Activated naive CD4-positive, alpha-beta T cell treated with Interleukin-2 at 50 U/mL for 16 hours (primary cell): ENCODE results near the gene TMPRSS3.

Experiments used
- DNase-seq: peaks from one replicate; pipeline ENCODE4 v3.0.0-alpha.2; 2020

TMPRSS3 gene

DNA sequence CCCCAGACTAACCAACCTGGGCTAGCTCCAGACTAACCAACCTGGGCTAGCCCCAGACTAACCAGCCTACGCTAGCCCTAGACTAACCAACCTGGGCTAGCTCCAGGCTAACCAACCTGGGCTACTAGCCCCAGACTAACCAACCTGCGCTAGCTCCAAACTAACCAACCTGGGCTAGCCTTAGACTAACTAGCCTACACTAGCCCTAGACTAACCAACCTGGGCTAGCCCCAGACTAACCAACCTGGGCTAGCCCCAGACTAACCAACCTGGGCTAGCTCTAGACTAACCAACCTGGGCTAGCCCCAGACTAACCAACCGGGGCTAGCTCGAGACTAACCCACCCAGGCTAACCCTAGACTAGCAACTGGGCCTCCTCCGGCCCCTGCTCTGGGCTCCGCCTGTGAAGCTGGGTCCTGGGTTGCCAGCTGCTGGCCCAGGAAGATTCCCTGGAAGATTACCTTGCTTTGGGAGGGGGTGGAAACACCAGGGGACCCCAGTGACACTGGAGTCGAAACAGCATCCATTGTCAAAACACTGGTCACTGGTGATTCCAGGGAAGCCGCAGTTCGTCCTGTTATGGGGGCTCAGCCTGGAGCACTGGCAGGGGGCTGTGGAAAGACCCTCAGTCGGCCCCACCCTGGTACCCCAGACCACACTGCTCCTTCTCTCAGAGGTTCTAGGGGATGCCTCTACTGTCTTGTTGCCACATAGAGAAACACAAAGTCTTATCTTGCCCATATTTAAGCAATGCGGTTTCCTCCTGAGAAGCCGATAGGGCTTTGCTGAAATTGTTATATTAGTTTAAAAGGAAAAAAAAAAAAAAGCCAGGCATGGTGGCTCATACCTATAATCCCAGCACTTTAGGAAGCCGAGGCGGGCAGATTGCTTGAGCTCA lies 46.2 kb downstream of the TMPRSS3 start:
- no peak for DNase-seq

DNA sequence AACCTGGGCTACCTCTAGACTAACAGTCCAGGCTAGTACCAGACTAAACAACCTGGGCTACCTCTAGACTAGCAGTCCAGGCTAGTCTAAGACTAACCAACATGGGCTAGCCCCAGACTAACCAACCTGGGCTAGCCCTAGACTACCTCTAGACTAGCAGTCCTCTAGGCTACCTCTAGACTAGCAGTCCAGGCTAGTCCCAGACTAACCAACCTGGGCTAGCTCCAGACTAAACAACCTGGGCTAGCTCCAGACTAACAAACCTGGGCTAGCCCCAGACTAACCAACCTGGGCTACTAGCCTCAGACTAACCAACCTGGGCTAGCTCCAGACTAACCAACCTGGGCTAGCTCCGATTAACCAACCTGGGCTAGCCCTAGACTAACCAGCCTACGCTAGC lies 47.1 kb downstream of the TMPRSS3 start:
- no peak for DNase-seq

DNA sequence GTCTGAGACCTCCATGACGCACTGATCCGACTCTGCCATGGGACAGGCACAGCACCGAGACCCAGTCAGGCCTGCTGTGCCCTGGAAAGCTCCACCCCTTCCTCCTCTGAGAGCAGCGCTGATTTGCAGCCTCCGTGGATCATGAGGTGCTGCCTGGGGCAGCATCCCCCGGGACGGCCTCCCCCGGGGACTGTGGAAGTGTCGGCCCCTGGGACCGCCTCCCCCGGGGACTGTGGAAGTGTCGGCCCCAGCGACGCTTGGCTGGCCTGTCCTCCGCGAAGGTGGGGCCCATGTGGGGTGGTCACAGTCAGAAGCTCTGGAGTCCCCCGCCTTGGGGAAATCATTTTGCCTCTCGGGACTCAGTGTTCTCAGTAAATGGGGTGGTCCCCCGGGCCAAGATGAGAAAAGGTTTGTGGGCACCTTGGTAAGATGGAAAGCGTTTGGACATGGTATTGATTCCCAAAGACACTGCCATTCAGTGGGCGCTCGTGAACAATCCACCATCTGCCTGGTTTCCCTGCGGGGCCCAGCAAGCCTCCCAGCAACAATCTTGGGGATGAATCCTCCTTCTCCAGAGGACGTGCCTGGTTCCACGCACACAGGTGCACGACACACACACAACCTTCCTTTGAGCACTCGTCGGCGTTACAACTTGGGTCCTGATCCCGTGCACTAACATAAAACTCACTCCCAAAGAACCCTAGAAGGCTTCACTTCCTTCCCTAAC lies 48.1 kb downstream of the TMPRSS3 start:
- no peak for DNase-seq

DNA sequence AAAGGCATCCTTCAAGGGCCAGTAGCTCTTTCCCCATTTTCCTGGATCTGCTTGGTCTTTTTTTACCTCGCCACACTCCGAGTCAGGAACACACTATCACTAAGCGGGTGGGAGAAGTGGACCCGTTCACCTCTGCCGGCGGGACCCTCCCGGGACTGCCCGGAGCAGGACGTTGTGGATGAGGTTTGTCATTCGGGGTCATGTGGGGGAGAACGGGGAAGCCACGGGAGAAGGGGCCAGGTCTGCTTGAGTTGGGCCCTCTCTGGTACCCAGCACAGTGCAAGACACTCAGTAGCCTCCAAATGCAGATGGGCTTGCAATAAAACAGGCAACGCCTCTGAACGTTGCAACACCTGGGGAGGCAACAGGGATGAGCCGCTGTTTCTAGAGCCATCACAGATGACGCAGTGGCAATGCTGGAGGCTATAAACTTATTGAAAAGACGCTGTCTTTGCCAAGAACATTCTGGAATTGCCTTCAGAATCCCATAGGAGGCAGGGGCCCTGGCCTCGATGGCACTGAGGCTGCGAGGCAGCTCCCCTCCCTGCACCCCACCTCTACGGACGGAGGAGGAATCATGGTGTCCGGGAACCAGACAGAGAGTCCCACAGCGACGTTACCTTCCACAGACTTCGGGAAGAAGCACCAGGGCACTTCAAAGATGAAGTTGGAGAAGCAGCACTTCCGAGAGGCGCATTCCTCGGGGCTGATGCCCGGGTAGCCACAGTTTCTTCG lies 48.8 kb downstream of the TMPRSS3 start:
- DNase-seq = no peak

DNA sequence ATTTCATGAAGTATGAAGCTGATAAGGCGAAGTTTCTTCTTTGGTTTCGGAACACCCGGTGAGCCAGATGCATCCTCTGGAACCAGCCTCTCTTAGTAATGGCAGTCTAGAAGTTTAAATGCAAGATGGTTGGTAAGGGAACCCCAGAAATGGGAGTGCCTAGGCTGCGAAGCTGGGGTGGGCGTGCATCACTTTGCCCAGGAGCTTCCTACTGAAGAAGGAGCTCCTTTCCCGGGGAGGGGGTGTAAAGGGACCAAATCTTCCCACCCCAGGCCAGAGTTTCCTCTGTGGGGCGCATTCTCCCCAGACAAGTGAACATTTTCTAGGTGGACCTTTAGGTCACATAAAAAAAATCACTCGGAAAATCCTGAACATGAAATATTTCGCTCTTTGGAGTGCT lies 49.4 kb downstream of the TMPRSS3 start:
- no peak for DNase-seq

DNA sequence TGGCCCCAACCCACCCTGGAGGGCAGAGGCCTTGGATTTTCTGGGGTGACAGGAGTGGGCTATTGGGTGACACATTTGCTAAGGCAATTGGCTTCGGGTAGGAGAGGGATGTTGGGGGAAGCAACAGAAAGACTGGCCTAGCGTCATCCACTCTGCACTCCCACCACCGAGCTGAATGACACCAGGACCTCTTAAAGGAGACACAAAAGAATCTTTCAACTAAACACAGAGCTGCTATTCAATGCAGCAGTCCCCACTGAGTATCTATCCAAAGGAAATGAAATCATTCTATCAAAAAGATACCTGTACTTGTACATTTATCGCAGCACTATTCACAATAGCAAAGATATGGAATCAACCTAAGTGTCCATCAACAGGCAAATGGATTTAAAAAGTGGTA lies 51.2 kb downstream of the TMPRSS3 start:
- no peak for DNase-seq

DNA sequence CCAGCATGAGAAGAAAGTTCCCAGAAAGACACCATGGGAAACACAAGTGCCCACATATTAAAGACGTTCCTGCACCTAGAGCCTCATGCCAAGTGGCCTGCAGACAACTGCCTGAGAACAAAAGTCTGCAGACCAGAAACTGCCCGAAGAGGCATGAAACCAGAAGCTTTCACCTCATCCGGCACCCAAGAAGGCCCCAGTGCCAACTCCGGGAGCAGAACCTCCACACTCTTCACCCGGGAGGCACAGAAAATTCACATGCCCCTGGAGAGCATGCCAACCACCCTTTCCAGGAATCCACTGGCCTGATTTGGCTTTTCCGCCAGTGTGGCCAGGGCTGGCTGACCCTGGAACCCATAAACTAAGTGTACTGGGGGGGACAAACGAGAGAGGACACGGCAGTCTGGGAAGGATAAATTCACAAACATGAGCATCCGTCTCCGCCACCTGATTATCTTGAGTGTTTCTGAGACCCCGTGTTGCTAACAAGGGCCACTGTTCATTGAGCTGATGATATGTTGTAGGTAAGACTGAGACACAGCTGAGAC lies 51.8 kb downstream of the TMPRSS3 start:
- no peak for DNase-seq

DNA sequence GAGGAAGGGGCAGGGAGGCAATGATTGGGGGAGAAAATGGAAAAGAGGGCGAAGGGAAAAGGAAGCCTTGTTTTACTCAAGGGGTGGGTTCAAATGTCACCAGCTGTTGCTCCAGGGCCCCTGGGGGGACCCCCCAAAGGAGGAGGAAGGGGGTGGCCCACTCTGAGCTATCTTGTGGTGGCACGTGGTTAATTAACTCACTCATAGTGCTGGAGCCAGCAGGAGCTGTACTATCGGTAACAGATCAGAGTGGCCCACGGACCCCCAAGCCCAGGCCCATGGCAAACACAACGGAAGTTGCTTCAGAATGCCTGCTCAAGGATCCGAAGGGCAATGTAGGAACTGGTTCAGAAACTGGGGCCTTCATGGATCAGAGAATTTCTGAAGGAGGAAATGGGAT lies 52.3 kb downstream of the TMPRSS3 start:
- DNase-seq = no peak

DNA sequence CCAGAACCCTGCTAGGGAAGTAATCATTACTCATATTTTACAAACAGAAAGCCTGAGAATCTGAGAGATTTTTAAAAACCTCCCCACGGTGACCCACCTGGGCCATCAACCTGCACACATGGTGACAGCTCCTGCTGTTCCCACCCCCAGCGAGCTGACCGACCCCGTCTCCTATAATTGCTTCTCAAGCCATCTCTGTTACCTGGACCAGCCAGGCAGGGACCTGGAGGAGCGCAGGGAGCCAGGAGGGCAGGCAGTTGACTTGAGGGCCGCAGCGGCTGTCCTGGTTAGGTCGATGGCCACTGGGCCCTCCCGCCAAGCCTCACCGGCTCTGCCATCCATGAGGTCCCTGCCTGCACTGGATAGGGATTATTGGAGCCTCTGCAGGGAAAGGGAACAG lies 52.8 kb downstream of the TMPRSS3 start:
- no peak for DNase-seq

DNA sequence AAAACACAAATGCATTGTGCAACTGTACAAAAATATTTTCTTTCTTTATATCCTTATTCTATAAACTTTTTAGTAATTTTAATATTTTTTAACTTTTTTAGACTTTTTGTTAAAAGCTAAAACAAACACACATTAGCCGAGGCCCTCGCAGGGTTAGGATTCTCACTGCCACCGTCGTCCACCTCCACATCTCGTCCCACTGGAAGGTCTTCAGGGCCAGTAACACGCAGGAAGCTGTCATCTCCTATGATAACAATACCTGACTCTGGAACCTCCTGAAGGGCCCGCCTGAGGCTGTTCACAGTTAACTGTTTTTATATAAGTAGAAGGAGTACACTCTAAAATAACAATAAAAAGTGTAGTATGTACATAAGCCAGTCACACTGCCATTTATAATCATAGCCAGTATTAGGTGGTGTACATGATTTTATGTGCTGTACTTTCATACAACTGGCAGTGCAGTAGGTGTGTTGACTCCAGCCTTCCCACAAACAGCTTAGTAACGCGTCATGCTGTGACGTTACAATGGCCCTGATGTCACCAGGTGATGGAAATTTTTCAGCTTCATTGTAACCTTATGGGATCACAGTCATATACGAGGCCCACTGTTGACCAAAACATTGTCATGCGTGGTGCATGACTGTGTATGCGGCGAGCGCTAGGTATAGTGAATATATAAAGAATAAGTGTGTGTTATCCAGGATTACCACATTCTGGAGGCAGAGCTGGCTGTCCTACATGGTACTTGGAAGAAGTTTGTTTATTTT lies 53.9 kb downstream of the TMPRSS3 start:
- no peak for DNase-seq

DNA sequence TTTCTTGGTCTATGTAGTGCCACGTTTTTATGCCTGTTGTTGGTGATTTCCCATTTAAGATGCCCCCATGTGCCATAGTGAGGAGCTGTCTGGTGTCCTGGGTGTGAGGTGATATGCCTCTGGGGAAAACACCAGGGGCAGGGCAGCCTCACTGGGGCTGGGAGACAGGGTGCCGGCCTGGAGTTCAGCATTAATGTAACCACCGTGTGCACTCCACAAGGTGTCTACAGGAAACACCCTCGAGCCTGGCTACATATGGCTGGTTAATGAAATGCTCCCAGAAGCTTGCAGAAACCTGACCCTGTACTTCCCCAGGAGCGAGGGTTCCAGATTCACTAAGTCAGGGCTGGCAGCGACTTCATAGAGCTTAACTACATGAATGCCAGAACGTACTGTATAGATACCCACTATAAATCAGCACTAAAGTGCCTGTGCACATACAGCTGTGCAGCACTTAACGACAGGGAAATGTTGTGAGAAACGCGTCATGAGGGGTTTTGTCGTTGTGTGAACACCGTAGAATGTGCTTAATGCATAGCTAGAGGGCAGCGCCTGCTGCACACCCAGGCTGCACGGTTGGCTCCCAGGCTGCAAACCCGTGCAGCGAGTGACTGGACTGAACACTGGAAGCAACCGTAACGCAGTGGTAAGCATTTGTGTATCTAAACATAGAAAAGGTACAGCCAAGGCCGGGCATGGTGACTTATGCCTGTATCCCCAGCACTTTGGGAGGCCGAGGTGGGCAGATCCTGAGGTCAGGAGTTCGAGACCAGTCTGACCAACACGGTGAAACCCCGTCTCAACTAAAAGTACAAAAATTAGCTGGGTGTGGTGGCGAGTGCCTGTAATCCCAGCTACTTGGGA lies 55.4 kb downstream of the TMPRSS3 start:
- DNase-seq = no peak

DNA sequence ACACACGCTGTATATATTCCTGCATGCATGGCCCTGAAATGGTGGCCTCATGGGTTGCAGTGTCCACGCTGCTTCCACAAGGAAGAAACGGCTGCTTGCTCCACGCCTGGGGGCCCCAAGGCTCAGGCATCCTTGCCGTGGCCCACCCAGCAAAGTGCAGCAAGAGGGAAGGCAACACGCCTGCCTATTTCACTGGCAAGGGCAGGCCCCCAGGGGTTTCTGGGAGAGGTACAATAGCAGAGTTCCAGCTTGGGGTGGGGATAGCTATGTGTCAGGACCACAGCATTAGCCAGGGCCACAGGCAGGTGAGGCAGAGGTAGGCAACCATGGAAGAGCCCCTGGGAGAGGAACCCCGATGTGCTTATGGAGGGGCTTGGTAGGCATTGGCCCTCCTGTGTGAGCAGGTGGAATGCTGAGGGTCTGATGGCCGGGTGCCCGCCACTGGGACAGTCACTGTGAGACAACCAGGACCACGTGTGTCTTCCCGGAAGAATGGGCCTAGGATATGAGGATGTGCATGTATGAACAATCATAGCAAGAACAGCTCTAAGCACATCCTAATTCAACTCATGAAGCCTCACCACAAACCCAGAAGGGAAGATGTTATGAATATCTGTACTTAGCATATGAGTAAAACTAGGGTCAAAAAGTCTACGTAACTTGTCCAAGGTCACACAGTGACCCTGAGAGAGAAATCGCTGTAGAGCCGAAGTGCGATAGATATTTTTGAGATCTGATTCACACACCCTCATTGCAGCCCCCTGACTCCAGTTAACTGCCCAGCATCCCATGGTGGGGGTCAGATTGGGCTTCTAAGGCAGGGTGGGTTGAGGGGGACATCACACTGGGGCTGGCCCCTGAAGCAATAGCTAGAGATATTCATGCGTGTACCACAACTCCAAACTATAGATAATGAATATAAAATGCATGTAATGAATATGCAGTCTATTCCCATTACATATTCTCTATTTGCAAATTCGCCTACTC lies 56.8 kb downstream of the TMPRSS3 start:
- DNase-seq = no peak

DNA sequence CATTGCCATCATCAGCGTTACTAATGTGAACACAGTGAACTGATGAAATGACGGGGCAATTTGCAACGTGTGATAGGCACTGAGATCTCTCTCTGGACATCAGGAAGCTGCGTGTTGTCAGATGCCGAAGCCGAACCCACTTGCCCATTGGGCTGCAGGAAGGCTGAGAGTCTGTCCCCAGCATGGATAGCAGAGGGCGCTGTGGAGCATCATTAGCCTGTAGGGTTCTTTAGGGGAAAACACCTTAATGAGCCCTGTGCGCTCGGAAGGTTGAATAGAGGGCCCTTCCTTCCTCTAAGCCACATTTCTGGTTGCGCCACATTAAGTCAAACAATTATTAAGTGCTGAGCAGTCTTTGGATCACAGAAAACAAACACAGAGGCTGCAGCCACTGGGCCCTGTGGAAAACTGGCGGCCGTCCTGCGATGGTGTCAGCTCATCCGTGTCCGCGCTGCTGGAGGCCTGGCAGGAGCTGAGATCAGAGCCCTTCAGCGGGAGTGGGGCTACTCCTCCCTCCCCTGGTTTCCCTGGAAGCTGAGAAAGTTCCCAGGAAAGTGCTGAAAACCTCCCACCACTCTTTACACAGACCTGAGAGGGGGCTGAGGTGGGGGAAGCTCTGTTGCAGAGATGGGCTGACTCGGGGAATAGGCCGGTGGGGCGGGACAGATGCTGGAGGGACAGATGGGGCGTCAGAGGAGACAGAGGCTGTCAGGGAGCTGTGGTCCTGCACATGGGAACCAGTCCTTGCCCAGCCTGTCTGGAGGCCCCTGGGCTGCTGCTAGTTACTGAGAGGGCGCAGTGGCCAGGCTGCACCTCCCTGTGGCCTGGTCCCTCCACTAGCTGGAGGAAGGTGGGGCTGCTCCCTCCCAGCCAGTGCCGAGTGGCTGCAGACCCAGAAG lies 57.8 kb downstream of the TMPRSS3 start:
- DNase-seq = peak; percentile 86

DNA sequence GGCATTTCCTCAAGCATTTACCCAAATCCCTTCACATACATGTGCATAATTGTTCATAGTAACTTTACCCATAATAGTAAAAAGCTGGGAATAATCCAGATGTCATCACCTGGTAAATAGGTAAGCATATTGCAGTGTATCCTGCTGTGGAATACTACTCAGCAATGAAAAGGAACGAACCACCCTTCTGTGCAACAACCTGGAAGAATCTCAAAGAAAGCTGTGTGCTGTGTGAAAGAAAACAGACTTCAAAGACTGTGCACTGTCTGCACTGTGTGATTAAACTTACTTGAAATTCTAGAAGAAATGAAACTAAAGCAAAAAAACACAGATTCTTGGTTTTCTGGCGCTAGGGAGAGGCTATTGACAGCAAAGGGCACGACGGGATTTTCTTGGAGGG lies 58.6 kb downstream of the TMPRSS3 start:
- DNase-seq = no peak

DNA sequence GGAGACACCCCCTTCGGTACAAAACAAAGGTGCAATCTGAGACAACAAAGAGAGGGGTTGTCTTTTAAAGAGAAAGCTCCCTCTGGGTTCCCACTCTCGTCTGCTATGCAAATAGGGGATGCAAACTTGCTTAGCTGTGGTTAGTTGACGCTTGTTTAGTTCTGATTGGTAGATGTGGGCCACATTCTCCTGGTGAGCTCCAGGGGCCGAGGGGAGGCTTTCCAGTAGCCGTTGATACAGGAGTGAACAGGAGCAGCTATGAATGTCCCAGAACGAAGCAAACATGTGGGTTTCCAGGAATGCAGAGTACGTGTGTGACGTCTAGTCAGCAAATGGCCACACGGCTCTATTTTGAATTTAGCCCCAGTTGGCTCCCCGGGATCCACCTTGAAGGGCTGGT lies 59.8 kb downstream of the TMPRSS3 start:
- DNase-seq = no peak

DNA sequence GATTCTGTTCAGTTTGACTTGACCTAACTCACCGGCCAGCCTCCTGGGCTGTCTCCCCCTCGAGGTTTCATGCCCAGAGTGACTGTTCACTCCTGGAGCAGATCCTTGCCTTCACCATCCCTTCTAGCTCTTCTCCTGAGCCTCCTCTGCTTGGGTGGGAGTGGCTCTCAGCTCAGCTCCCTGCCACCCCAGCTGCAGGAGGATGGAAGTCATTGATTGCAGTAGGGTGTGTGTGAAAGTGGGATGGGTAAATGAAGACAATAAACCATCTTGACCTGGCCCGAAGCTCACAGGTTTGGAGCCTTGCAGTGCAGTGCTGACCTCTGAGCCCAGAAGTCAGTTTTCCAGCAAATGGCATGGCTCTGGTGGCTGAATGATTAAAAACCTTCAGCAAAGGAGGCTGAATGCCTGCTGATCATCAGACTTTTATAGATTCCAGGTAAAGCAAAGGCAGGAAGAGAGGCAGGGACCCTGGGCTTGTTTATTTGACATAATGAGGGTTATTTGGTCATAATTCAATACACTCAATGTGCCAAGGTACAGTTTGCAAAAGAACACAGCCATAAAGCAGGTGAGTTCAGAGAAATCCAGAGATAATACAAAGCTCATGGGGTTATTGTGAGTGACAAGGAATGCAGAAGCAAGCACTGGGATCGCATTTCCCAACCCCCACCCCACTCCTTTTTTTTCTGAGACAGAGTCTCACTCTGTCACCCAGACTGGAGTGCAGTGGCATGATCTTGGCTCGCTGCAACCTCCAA lies 63.1 kb downstream of the TMPRSS3 start:
- no peak for DNase-seq

DNA sequence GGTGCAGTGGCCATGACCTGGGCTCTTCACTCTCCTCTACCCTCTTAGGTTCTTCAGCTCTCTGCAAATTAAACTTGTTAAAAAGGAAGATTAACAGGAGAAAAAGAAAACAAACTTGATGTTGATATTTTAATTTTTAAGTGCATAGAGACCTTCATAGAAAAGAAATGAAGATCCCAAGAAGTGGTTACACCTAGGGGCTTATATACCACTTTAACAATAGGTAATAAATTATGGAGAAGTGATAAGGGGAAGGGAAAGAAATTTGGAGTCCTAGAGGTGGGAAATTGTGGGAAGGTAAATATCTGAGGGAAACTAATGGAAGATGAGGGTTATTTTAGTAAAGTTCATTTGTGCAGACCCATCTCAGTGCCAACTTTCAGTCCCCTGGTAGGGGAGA lies 64.2 kb downstream of the TMPRSS3 start:
- DNase-seq = no peak
